Activated CD8-positive, alpha-beta memory T cell treated with anti-CD3 and anti-CD28 coated beads, Interleukin-2, amount 50 U/mL, for 24 hours (primary cell): ENCODE data around the gene RAB20.
"Not testable (repeated sequence)": the region's sequence is repeated elsewhere in the genome, so short reads cannot be mapped to it uniquely, and the experiment has no call there.

Experiments
- DNase-seq: peaks from one replicate; pipeline ENCODE4 v3.0.0-alpha.2; 2020; ENCODE audit errors: extremely low read depth

RAB20 gene

GRCh38 chr13:110491869-110492678, 69.4 kb downstream of the RAB20 start:
- DNase-seq, result no peak

DNA sequence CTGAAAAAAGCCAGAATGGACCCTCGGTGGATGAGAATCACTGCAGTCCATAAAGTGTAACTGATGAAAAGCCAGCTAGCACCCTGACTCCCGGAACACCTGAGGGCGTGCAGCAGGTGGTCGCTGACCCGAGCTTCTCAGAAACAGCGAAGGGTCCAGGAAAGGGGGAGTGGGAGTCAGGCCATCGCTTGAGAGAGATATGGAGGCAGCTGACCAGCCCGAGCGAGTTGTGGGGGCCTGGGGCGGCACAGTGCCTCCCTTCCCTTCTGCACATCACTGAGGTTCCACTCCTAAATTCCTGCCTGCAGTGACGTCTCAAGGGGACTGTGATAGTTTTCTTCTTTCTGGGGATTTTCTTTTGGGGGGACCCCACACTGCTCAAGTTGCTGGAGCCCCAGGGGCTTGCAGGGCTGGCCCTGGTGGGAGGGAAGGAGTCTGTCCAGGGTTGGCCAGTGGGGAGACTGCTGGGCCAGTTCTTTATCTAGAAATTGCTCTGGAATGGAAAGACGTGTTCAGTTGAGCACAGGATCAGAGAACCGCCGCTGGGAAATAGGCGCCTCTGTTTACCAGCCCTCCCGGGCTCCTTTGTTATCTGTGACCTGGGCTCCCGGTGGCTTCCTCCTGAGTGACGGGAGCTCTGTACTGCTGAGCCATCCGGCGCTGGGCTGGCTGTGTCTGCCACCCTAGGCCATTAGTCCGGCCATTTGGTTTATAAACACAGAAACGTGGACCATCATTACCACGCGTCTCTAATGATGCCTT, 71.3 kb downstream of the RAB20 start:
- DNase-seq, result no peak

- not testable (repeated sequence) for DNase-seq
Observed at GRCh38 chr13:110486880-110487279, 74.6 kb downstream of the RAB20 start.

- DNase-seq, result no peak
Observed at GRCh38 chr13:110486061-110486715, 75.3 kb downstream of the RAB20 start.

- no peak for DNase-seq
Observed at GRCh38 chr13:110485604-110486003, 75.9 kb downstream of the RAB20 start.

GRCh38 chr13:110484290-110485048, 77.1 kb downstream of the RAB20 start:
- no peak for DNase-seq

DNA sequence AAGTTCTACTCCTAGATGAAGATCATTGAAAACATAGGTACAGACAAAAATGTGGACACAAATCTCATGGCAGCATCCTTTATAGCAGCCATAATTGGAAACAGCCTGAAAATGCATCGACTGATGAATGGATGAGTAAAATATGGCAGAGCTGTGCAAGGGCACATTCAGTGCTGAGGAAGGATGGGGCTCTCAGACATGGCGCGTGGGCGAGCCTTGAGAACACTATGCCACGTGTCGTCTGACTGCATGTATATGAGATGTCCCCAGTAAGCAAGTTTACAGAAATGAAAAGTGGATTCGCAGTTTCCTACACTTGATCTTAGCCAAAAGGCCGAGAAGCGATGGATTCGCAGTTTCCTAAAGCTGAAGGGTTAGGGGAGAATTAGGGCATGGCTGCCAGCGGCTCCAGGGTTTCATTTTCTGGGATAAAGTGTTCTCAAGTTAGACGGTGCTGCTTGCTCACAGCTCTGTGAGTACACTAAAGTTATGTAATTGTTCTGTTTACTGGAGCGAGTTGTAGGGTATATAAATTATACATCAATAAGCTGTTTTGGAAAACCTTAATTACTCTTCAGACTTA, 78.0 kb downstream of the RAB20 start:
- DNase-seq, result no peak

DNA sequence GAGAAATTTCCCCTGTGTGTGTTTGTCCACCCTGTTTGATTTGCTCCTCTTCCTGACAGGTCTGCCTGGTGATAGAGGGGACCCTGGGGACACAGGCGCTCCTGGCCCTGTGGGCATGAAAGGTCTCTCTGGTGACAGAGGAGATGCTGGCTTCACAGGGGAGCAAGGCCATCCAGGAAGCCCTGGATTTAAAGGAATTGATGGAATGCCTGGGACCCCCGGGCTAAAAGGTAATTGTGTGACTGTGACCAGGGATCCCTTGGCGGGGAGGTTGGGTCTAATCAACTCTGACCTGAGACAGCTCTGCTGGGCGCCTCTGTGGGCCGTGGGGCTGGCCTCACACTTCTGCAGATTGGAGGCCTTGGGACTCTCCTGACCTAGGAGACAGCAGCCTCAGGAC, 81.4 kb downstream of the RAB20 start:
- DNase-seq, result no peak

- no peak for DNase-seq
Observed at GRCh38 chr13:110479648-110480047, 81.9 kb downstream of the RAB20 start.

- no peak for DNase-seq
Observed at GRCh38 chr13:110479215-110479545, 82.3 kb downstream of the RAB20 start.

DNA sequence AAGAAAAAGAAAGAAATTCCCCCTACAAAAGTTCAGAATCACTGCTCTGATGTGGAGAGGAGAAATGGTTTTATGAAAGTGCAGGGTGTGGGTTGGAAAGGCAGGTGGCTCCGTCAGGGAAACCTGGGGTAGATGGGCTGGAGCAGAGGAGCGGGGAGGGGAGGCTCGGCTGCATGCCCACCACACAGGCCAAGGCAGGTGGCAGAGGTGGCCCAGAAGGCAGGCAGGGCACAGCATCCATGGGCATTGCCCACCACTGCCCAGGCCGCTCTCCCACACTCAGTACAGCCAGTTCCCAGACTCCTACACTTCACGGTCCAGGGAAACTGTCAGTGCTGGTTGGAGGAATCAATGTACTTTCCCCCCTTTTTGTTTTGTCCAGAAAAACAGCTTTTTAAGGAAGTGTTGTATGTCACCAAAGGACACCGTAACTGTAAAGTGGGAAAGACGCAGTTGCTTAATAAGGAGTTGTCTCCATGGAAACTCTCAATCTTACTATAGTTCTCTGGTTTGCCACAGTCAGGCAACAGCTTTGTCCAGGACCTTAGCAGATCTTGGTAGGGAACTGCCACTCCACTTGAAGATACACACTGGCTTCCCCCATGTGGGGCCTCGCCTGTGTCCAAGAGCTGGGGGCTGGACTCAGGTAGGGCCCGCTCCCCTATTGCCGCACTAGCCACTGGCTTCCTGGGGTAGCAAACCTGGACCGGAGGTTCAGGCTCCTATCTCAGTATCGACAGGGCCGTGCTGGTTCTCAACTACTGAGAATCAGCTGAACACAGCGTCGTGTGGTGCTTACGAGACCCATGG, 82.9 kb downstream of the RAB20 start:
- DNase-seq, result no peak

DNA sequence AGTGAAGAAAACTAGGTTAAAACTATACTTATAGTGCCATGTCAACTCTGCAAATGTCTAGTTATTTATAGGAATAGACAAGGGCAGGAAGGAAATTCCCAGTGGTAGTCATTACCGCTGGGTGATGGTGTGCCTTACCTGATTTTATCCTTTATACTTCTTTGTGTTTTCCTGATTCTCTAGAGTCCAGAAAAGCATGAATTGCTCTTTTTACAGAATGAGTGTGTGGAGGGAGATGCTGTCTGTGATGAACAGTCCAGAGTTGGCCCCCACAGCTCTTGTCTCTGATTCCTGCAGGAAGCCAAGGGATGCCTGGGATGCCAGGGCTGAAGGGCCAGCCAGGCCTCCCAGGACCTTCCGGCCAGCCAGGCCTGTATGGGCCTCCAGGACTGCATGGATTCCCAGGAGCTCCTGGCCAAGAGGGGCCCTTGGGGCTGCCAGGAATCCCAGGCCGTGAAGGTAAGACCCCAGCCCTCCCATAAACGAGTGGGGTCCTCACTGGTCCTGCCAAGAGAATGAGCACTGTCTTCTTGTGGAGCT, 83.7 kb downstream of the RAB20 start:
- DNase-seq, result no peak

- no peak for DNase-seq
Observed at GRCh38 chr13:110476220-110476617, 85.3 kb downstream of the RAB20 start.

DNA sequence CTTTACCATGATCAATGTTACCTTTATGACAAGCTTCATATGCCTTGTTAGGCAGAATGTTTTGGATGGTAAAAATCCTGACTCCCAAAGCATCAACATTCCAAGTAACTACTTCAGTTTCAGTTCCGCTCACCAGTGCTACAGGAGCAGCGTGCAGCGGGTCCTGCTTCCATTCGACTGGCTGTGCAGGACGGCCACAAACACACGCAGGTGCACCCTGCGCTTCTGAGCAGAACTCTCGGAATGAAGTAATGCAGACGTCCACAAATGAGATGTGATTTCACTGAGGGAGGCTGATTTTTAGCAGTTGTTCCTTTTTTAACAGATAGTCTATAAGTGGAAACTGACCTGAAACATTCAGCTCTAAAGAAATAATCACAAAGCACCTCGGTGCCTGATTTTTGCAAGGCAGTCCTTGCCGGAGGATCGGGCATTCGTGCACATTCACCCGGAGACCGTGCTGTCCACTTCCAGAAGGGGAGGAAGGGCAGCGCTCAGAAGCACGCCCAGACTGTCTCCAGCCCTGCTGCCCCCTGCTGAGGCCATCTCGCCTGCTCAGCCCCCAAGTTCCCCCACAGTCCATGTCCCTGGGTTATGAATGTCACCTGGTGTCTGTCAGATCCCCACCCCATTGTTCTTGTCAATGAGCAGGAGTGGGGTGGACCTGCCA, 85.8 kb downstream of the RAB20 start:
- DNase-seq, result no peak

DNA sequence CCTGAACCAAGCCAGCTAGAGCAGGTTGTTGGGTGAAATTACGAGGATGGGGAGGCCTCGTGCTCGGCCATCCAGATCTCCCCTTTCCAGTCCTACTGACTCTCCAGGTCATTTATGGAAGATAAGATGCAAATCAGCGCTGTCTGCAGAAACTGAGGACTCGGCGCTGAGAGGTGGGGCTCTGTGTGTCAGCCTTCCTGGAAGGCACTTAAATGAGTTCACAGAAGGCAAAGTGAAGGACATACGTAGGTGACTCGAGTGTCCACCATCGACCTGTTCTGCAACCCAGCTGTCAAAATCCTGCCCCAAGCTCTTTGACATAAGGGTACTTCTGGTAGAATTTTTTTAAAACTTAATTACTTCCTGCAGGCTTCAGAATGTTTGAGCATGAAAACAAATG, 86.4 kb downstream of the RAB20 start:
- DNase-seq, result no peak

DNA sequence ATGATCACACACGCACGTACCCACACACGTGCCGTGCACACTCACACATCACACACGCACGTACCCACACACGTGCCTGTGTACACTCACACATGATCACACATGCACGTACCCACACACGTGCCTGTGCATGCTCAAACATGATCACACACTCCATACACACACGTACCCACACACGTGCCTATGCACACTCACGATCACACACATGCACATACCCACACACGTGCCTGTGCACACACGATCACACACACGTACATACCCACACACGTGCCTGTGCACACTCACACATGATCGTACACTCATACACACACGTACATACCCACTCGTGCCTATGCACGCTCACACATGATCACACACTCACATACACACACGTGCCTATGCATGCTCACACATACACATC, 86.8 kb downstream of the RAB20 start:
- no peak for DNase-seq
